MCF 10A (cell line): ENCODE results near the gene NUP153. TPM values are rescaled to one million over a fixed set of nuclear protein-coding genes. Genes with fewer than 3 reads are reported as not detected.
A peak's percentile ranks its signal among the peaks of the same experiment; 100 is the strongest.

ENCODE experiments used
- BruUV-seq: library from RNA; stranded (reverse); fragments of 400-500 nt; replicated peaks from 2 replicates; lab custom pipeline; 2021; lab: Mats Ljungman, UMichigan
- CTCF ChIA-PET: fragments of 300-600 bp; sonication (Branson Sonifier 250); formaldehyde crosslinking; extraction: SDS; loops from one replicate; lab custom pipeline; 2021; ENCODE audit warnings: antibody characterized with exemption, inconsistent platforms; lab: Yijun Ruan, JAX
- POLR2A ChIA-PET: fragments of 300-600, 350-650 bp; sonication (Branson Sonifier 250); formaldehyde crosslinking; extraction: SDS; loops from one replicate; lab custom pipeline; 2020; ENCODE audit warnings: antibody characterized with exemption, inconsistent platforms; lab: Yijun Ruan, JAX
- DNase-seq: peaks from one replicate; pipeline ENCODE4 v3.0.0-alpha.2; 2018; ENCODE audit not compliant: unreplicated experiment
- H3K27ac Mint-ChIP-seq: one replicate; pipeline ENCODE4 v1.8.0; 2022; ENCODE audit warnings: mild to moderate bottlenecking, low read depth, mixed read lengths; ENCODE audit not compliant: unreplicated experiment
- H3K27me3 Mint-ChIP-seq: one replicate; pipeline ENCODE4 v1.8.0; 2022; ENCODE audit warnings: mixed read lengths; ENCODE audit not compliant: insufficient read depth, unreplicated experiment
- H3K36me3 Mint-ChIP-seq: one replicate; pipeline ENCODE4 v1.8.0; 2022; ENCODE audit warnings: mild to moderate bottlenecking, moderate library complexity, mixed read lengths; ENCODE audit not compliant: insufficient read depth, unreplicated experiment
- H3K4me1 Mint-ChIP-seq: one replicate; pipeline ENCODE4 v1.8.0; 2022; ENCODE audit warnings: mixed read lengths; ENCODE audit not compliant: insufficient read depth, unreplicated experiment
- H3K4me3 Mint-ChIP-seq: one replicate; pipeline ENCODE4 v1.8.0; 2022; ENCODE audit warnings: mild to moderate bottlenecking, moderate library complexity, mixed read lengths; ENCODE audit not compliant: unreplicated experiment
- H3K9me3 Mint-ChIP-seq: one replicate; pipeline ENCODE4 v1.8.0; 2022; ENCODE audit warnings: mixed read lengths; ENCODE audit not compliant: unreplicated experiment
- intact Hi-C: fragments of 100-400 bp; cut with micrococcal nuclease; formaldehyde crosslinking; loops from 2 replicates; pipeline ENCODE4 v1.14.1; 2022
- total RNA-seq: library from RNA; stranded (reverse); gene quantifications from 2 replicates; pipeline ENCODE4 v1.2.3, GENCODE V29; 2022
- TF ChIP-seq, protein P1 (sequence below): fragments of 200-600 bp; IDR thresholded peaks from one replicate; pipeline ENCODE4 v1.8.0; 2022; ENCODE audit warnings: antibody characterized with exemption, mild to moderate bottlenecking; ENCODE audit not compliant: unreplicated experiment

Gene NUP153
- total RNA-seq, 1 experiment from 2014 or later: 36.5 TPM

DNA sequence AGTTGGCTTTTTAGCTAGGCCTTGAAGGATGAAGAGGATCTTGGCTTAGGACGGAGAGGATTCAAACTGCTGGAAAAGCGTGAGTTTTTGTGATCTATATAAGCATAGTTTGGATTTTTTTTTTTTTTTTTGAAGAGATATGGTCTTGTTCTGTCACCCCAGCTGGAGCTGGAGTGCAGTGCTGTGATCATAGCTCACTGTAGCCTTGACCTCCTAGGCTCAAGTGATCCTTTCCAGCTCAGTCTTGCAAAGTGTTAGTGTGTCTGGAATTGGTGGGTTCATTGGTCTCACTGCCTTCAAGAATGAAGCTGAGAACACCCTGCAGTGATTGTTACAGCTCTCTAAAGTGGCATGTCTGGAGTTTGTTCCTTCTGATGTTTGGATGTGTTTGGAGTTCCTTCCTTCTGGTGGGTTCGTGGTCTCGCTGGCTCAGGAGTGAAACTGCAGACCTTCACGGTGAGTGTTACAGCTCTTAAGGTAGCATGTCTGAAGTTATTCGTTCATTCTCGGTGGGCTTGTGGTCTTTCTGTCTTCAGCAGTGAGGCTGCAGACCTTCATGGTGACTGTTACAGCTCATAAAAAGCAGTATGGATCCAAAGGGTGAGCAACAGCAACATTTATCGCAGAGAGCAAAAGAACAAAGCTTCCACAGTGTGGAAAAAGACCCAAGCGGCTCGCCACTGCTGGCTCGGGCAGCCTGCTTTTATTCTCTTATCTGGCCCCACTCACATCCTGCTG, 37.5 kb upstream of the NUP153 start:
- no TSS peak for BruUV-seq
- no peaks in the 10 kb centered on the region for H3K4me1 Mint-ChIP-seq
- intact Hi-C loops: no loop called here
- CTCF ChIA-PET: interaction anchor here (1.2 to 2.7 kb wide), 3 partner anchors 11 to 60 kb away, joined by 3 to 11 read pairs (median 3); no protein-coding TSS in a partner anchor
- H3K27me3 Mint-ChIP-seq: no peaks in the 10 kb centered on the region
- H3K9me3 Mint-ChIP-seq: no peaks in the 10 kb centered on the region
- POLR2A ChIA-PET: interaction anchor here (1.3 kb wide), 1 partner anchor 37 kb away, joined by 4 read pairs; the partner anchor contains the start of gene NUP153
- H3K4me3 Mint-ChIP-seq: no peak overlapping the region
- TF ChIP-seq, protein P1, sequence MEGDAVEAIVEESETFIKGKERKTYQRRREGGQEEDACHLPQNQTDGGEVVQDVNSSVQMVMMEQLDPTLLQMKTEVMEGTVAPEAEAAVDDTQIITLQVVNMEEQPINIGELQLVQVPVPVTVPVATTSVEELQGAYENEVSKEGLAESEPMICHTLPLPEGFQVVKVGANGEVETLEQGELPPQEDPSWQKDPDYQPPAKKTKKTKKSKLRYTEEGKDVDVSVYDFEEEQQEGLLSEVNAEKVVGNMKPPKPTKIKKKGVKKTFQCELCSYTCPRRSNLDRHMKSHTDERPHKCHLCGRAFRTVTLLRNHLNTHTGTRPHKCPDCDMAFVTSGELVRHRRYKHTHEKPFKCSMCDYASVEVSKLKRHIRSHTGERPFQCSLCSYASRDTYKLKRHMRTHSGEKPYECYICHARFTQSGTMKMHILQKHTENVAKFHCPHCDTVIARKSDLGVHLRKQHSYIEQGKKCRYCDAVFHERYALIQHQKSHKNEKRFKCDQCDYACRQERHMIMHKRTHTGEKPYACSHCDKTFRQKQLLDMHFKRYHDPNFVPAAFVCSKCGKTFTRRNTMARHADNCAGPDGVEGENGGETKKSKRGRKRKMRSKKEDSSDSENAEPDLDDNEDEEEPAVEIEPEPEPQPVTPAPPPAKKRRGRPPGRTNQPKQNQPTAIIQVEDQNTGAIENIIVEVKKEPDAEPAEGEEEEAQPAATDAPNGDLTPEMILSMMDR: no peak
- H3K27ac Mint-ChIP-seq: no peak overlapping the region
- DNase-seq: no peak
- H3K36me3 Mint-ChIP-seq: no peaks in the 10 kb centered on the region

DNA sequence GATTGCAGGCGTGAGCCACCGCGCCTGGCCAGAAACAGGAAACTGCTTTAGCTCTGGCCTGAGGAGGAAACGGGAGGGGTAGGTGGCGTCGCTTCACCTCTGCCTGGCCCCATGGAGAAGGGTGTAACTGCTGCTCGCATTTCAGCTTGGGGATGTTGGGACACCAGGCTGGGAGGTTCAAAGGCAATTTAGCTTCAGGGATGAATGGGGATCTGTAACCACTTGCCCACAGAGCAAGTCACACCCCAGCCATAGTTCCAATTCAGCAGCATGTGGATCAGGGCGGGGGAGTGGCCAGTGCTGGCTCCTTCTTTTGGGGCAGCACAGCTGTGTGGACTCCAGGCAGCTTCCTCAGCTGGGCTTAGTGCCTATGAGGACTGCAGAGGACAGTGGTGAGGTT, 34.8 kb upstream of the NUP153 start:
- ChIA-PET POLR2A (interaction anchor here (0.5 to 2.0 kb wide), 8 partner anchors 9 to 416 kb away, joined by 3 to 10 read pairs (median 4); partner anchors contain the start of genes FAM8A1 and NUP153), CTCF (interaction anchor here (0.9 kb wide), 2 partner anchors 62 to 63 kb away, joined by 3 read pairs; no protein-coding TSS in a partner anchor)
- BruUV-seq: no TSS peak

DNA sequence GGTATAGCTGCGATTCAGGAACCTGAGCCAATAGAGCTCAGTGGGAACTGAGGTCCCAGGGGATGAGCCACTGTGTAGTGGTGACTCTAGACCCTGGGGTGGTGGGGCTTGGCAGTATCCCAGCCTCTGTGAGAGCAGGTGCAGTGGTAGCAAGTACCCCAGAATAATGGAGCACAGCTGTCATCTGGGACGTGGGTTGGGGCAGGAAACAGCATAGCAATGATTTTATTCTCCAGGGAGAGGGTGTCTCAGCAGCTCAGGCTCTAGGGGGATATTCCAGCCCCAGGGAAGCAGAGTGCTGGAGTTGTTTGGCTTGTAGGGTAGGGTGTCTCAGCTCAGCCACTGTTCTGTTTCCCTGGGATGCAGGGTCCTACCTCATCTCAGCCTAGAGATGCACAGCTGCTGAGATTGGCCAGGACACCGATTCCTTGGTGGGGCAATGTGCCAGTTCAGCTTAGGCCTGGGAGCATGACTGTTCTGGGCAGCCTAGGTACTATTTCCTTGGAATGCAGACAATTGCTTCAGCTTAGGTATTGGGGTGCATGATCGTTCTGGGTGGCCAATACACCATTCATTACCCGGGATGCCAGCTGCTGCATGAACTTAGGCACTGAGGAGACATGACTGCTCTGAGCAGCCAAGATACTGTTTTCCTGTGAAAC, 34.0 kb upstream of the NUP153 start:
- no peak overlapping the region for H3K4me3 Mint-ChIP-seq
- no peak overlapping the region for H3K27ac Mint-ChIP-seq
- intact Hi-C loops: no loop called here
- CTCF ChIA-PET: interaction anchor here (0.9 kb wide), 2 partner anchors 63 to 64 kb away, joined by 3 read pairs; no protein-coding TSS in a partner anchor
- TF ChIP-seq, protein P1: no peak
- DNase-seq: peak; percentile 12
- no peaks in the 10 kb centered on the region for H3K4me1 Mint-ChIP-seq
- POLR2A ChIA-PET: interaction anchor here (0.5 to 2.0 kb wide), 4 partner anchors 9 to 272 kb away, joined by 3 to 10 read pairs (median 4); partner anchors contain the start of genes FAM8A1 and NUP153
- no TSS peak for BruUV-seq
- no peaks in the 10 kb centered on the region for H3K36me3 Mint-ChIP-seq
- H3K27me3 Mint-ChIP-seq: no peaks in the 10 kb centered on the region
- peaks cover 14% of the 10 kb centered on the region for H3K9me3 Mint-ChIP-seq

More for the DNA sequence above, 34.8 kb upstream of the NUP153 start:
- Mint-ChIP-seq H3K4me1 (no peaks in the 10 kb centered on the region), H3K36me3 (no peaks in the 10 kb centered on the region), H3K9me3 (peaks cover 14% of the 10 kb centered on the region), H3K27ac (no peak overlapping the region), H3K27me3 (no peaks in the 10 kb centered on the region), H3K4me3 (no peak overlapping the region)
- peak; percentile 47 for DNase-seq
- TF ChIP-seq, protein P1: no peak
- intact Hi-C loops: no loop called here
